ENCODE data around the gene MTERF4.
"Not testable (repeated sequence)": the region's sequence is repeated elsewhere in the genome, so short reads cannot be mapped to it uniquely, and the experiment has no call there.

The MTERF4 gene

DNA sequence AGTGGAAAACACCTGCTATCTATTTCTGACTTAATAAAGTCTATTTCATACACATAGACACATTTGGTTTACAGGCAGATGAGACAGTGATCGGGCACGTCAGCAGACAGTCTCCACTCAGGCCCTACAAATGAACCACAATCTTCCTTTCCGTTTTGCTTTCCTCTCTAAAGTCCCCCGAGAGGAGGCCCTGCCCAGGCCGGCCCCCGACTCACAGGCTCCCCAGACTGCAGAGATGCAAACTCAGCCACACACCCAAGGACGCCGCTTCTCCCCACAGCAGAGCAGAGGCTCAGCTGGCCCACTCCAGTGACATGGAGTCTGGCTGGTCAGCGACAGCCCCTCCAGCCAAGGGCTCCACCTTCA, 9.3 kb upstream of the MTERF4 start:
- DNase-seq (ENCODE audit: insufficient read length, low spot score) (no peak), FAIRE-seq (no peak)
- TF ChIP-seq POLR2A (IDR thresholded peaks at IDR 0.05; ENCODE audit: low read depth, low read length), result no peak

GRCh38 chr2:241110607-241111439, 8.7 kb upstream of the MTERF4 start:
- FAIRE-seq (no peak), DNase-seq (ENCODE audit: insufficient read length, low spot score) (no peak)
- TF ChIP-seq POLR2A (IDR thresholded peaks at IDR 0.05; ENCODE audit: low read depth, low read length), result no peak

DNA sequence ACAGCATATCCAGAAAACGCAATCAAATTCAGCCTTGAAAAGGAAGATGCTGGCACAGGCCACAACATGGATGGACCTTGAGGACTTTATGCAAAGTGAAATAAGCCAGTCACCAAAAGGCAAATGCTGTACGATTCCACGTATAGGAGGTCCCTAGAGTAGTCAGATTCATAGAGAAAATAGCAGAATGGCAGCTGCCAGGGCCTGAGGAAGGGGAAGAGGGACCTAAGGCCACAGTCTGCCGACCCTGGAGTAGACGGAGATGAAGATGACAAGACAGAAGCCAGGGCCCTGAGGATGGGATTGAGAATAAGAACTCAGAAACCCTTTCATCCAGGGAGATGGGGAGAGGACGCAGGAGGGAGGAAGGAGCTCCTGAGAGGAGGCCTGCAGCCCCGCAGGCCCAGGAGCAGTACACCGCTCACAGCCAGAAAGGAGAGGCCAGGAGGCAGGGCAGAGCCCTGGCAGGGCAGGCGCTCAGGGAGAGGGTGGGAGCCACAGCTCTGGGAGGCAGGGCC, 8.1 kb upstream of the MTERF4 start:
- FAIRE-seq (no peak), DNase-seq (ENCODE audit: insufficient read length, low spot score) (no peak)
- TF ChIP-seq POLR2A (IDR thresholded peaks at IDR 0.05; ENCODE audit: low read depth, low read length), result no peak

DNA sequence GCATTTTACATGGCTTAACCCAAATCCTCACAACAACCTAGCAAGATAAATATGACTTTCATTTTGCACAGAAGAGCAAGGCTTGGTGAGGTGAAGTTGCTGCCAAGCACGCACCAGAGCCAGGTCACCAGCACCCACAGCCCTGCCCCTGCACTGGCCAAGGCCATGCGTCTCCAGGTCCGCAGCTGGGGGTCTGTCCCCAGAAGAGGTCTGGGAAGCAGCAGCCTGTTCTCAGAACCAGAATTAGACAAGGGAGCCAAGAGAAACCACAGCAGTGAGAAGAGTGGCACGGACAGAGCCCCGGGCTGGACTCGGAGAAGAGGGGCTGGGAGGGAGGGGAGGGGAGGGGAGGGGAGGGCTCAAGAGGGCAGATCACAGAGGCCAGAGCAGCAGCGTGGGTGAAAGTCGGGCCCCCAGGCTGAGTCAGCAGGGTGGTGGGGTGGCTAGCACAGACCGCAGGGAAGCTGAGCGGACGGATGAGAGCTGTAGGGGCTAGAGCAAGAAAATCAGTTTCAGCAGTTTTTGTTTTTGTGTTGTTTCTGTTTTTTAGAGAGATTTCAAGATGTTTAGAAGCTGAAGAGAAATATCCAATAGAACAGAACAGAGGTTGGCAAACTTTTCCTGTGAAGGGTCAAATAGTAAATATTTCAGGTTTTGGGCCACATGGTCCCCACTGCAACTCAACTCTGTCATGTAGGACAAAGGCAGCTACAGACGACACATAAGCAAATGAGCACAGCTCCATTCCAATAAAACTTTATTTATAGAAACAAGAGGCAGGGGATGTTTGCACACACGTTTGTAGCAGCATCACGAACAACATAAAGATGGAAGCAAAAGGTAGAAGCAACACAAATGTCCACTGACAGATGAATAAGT, 7.4 kb upstream of the MTERF4 start:
- FAIRE-seq, result no peak
- DNase-seq (ENCODE audit: insufficient read length, low spot score), result no peak
- no peak for TF ChIP-seq POLR2A (IDR thresholded peaks at IDR 0.05; ENCODE audit: low read depth, low read length)

- no peak for TF ChIP-seq POLR2A (IDR thresholded peaks at IDR 0.05; ENCODE audit: low read depth, low read length)
- DNase-seq (ENCODE audit: insufficient read length, low spot score), result no peak
- FAIRE-seq, result no peak
These were observed 6.5 kb upstream of the MTERF4 start for GRCh38 chr2:241108271-241109209.

- no peak for TF ChIP-seq POLR2A (IDR thresholded peaks at IDR 0.05; ENCODE audit: low read depth, low read length)
- no peak for DNase-seq (ENCODE audit: insufficient read length, low spot score)
- no peak for FAIRE-seq
These were observed 5.1 kb upstream of the MTERF4 start for GRCh38 chr2:241107031-241107783.

DNA sequence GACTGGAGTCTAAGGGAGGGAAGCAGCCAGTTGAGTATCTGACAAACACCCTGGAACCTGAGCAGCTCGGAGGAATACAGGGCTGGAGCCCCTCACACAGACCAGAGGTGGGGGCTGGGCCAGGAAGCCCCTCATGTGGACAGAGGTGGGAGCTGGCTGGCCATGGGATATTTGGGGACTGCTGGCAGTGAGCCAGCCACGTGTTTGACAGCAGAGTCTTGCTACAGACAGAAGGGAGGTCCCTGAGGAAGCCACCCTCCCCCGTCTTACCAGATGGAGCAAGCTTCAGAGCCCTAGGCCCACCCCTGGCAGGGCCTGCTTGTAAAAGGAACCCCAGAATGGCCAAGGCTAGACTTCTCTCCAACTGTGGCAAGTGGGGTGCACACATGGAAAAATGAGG, 3.6 kb upstream of the MTERF4 start:
- FAIRE-seq (no peak), DNase-seq (ENCODE audit: insufficient read length, low spot score) (no peak)
- no peak for TF ChIP-seq POLR2A (IDR thresholded peaks at IDR 0.05; ENCODE audit: low read depth, low read length)

GRCh38 chr2:241104611-241105010, 2.5 kb upstream of the MTERF4 start:
- not testable (repeated sequence) for DNase-seq (ENCODE audit: insufficient read length, low spot score); FAIRE-seq

GRCh38 chr2:241103176-241103595, 1.1 kb upstream of the MTERF4 start:
- FAIRE-seq, result no peak
- no peak for TF ChIP-seq POLR2A (IDR thresholded peaks at IDR 0.05; ENCODE audit: low read depth, low read length)
- no peak for DNase-seq (ENCODE audit: insufficient read length, low spot score)

DNA sequence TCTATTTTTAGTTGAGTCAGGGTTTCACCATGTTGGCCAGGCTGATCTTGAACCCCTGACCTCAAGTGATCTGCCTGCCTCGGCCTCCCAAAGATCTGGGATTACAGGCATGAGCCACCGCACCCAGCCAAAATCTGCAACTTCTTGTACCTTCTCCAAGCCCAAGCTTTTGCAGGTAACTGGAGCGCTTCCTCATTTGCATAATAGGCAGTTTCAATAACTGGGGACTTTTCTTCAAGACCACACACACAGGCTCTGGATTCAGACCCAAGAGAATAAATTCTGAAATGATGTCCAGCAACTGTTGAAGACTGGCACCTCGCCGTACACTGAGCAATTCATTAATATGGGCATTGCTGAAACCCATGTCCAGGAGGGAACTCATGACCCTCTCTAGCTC, 2.8 kb downstream of the MTERF4 start:
- TF ChIP-seq POLR2A (IDR thresholded peaks at IDR 0.05; ENCODE audit: low read depth, low read length), result no peak
- no peak for FAIRE-seq
- no peak for DNase-seq (ENCODE audit: insufficient read length, low spot score)

DNA sequence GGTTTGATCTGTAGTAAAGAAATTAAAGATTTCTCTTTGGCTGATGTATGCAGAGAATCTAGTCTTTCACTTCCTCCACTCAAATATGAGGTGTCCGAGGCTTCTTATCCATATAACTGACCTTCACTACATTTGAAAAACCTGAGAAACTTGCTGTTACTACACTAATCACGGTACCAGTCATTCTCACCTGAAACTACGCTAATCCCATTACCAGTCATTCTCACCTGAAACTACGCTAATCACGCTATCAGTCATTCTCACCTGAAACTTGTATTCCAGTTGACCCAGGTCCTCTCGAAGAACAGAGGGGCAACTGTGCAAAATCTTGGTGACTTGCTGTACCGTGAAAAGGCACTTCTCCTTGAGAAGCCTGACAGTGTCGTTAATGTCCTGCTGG, 5.1 kb downstream of the MTERF4 start:
- FAIRE-seq (no peak), DNase-seq (ENCODE audit: insufficient read length, low spot score) (no peak)
- no peak for TF ChIP-seq POLR2A (IDR thresholded peaks at IDR 0.05; ENCODE audit: low read depth, low read length)

- DNase-seq (ENCODE audit: insufficient read length, low spot score), result no peak
- no peak for TF ChIP-seq POLR2A (IDR thresholded peaks at IDR 0.05; ENCODE audit: low read depth, low read length)
- FAIRE-seq, result no peak
These were observed 6.3 kb downstream of the MTERF4 start for GRCh38 chr2:241095594-241096290.

All from H54 (cell line).